ENCODE measurements around the gene JADE1.

The JADE1 gene

DNA sequence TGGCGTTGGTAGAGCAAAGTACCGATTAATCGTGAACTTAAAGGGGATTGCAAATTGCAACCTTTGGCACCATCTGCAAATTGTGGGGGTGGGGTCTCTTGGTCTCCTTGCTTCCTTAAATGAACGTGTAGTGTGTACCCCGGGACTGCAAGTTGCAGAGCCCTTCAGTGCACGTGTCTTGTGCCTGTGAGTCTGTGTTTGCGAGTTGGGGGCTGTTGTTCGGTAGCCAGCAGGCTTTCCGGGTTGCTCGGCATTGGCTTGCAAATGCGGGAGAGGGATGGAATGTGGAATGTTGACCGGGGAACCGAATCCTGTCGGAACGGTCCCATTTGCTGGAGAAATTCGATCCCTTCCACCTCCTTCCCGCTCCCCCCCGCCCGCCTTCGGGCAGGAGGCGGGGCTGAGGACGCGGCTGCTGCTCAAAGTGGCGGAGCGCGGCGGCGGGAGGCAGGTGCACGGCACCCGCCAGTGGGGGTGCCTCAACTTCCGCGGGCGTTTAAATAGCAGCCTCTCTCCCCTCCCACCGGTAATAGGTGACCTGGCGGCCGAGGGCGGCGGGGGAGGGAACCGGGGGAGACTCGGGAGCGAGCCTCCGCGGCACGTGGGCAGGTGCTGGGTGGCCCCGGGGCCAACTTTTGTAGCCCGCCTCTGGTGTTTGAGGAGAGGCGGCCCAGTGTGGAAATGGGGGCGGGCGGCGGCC is 1.5 kb downstream of the JADE1 start:
- peak; percentile 89 for DNase-seq (ENCODE audit: low read depth)

DNA sequence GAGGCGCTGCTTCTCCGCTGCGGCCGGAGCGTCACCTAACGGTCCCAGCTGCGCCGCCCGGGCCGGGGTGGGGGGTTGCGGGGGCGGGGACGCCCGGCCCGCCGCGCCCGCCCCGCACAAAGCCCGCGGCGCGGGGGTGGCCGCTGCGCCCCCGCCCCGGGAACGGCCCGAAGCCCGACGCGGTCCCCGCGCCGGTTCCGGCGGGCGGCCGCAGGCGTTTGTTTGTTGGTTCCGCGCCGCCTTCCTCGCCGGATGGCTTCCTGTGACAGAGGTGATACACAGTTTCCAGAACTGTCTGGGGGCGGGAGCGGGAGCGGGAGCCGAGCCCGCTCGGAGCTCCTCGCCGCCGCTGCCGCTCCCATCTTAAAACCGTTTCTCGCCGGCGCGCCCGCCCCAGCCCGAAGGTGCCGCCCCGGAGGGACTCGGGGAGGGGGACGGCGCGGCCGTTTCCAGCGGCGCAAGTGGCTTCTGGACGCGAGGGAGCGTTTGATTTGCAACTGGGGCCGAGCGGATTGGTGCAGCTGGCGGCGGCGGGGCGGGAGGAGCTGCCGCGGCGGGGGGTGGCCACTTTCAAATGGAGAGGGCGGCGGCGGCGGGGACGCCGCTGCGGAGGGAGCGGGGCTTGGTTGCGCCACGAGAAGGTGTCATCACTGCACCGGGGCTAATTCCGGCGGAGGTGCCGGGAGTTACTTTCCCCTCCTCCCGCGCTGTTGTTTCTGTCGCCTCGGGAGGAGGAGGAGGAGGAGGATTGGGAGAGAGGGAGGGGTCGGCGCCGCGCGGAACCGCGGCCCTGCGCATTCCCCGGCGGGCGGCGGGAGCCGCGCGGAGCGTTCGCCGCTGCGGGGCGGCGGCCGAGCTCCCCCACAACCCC is 2.3 kb downstream of the JADE1 start:
- DNase-seq (ENCODE audit: low read depth), result peak; percentile 94

DNA sequence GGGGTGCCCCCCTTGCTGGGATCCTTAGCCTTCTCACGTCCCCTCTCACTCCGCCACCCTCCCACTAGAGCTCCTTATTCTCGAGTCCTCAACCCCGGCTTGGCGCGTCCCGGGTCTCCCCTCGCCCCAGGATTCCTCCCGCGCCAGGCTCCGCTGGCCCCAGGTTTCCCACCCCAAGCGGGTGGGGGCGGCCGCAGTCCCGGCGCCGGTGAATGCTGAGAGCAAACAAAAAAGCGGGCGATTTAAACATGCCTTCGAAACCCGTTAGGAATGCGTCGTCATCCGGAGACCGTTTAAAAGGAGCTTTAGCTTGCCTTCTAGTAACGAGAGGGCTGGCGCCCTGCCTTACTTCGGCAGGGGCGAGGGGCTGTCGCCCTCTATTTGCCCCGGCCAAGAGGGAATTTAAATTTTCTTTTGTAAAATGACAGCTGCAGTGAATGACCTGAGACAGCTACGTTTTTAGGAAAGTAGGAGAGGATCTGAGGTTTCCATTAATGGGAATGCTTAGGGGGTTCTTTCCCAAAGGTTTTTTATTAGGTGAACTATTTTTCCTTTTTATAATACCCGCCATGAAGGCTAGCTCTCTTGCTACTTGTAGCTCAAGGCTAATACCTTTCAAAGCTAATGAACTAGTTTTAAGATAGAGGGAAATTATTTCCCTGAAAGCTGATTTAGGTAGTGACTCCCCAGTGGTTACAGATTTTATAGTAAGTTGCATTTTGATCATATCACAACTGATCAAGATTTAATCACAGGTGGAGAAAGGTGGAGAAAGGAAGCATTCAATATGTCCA is 3.1 kb downstream of the JADE1 start:
- DNase-seq (ENCODE audit: low read depth), result peak; percentile 86

DNA sequence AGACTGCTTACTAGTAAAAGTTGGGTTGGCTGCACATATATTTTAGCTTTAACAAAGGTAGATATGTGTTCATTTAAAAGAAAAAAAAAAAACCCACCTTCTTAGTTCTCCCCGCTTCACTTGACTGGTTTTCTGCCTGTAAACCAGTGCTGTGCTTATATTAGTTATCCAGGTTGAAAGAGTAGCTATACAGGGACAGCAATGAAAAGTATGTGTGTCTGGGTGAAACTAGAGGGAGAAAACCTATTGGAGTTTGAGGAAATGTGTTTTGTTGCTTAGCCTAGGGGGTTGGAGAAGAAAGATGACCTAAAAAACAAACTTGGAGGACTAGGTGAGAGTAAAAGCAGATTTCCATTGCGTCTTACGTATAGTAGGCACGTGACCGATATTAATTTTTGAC is 4.5 kb downstream of the JADE1 start:
- no peak for DNase-seq (ENCODE audit: low read depth)

DNA sequence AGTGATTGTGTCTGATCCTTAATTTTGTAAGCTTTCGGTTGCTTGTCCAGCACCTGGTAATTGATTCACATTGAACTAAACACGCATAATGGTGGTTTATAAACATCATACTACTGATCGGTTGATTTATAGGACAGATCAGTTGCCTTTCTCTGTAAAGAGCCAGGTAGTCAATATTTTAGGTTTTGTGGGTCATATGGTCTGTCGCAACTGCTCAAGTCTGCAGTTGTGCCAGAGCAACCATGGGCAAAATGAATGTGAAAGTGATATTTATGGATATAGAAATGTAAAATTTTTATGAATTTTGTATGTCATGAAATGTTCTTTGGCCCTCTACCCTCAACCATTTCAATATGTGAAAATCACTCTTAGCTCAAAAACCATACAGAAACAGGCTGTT is 8.9 kb downstream of the JADE1 start:
- DNase-seq (ENCODE audit: low read depth), result no peak

DNA sequence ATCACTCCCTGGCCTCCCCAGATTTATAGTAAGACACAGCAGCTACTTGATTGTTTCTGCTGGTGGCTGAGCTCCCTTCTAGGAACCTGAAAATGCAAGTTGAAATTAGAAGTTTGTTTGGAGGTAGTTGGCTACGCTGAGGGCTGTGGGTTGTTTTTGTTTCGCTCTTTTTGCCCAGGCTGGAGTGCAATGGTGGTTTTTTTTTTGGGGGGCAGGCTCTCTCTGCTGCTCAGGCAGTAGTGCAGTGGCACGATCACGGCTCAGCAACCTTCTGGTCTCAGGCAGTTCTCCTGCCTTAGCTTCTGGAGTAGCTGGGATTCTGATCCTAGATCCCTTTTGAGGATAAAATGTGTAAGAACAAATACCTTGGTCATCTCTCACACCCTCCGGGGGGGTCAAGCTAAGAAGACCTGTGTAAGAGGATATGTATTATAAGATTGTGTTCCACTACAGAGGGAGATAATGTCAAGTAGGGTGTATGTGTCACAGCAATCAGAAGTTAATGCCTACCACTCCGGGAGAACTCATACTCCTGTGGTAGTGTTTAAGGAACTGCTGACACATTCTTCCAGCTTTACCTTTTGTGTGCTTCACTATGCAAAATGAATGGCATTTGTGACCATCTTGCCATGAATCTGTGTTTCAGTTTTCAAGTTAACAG is 9.7 kb downstream of the JADE1 start:
- peak; percentile 42 for DNase-seq (ENCODE audit: low read depth)

DNA sequence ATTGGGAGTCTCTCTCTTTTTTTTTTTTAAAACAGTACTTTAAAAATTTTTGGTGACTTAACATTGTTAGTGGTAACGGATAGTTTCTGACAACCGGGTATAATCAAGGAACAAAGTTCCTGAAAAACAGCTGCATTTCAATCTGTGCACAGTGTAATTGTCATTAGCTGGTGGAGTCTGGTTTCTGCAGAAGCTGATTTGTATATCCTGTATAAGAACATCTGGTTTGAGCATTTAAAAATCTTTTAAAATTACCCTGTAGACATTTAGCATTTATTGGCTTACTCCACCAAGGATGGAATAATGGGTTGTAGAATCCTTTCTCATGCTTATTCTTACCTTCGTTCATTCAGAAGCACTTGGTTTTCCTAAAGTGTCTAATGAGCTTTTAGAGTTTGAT is 11.2 kb downstream of the JADE1 start:
- DNase-seq (ENCODE audit: low read depth), result no peak

DNA sequence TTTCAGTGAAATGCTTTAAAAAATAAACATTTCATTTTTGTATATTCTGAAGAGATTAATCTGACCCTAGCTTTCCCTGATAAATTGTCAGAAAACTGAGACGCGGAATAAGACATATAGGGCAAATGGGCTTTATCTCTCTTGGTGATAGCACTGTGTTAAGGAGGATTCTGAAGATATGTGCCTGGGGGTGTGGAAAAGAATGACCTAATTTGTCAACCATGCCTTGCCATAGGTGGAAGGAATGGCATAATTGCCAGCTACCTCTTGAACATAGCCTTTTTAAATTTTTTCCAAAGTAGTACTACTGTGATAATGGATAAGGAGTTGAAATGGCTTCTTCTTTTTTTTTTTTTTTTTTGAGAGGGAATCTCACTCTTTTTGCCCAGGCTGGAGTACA is 11.7 kb downstream of the JADE1 start:
- DNase-seq (ENCODE audit: low read depth), result no peak

DNA sequence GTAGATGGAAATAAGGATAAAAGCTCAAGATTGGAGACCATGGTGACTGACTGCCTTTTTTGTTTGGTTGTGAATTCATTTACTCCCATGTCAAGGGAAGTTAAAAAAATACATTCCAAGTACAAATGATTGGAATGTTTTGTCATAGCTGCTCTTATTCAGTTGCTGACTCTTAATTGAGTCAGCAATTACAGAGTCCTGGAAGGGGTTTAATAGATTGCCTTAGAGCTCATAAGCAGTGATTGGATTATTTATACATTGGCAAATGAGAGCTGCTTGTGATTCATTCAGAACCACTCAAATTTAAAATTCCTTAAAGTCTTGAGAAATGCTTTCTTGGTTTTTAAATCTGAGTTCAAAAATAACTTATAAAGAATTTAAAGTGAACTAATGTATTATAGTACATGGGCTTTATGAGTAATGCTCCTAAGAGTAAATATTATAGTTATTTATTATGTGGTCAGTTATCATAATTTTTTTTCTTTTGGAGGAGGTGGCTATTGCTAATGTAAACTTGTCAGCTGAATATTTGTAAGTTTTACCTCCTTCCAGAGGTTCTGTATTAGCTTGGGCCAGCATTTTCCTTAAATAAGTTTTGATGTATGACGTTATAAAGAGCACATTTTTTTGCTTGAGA is 13.6 kb downstream of the JADE1 start:
- peak; percentile 98 for DNase-seq (ENCODE audit: low read depth)

DNA sequence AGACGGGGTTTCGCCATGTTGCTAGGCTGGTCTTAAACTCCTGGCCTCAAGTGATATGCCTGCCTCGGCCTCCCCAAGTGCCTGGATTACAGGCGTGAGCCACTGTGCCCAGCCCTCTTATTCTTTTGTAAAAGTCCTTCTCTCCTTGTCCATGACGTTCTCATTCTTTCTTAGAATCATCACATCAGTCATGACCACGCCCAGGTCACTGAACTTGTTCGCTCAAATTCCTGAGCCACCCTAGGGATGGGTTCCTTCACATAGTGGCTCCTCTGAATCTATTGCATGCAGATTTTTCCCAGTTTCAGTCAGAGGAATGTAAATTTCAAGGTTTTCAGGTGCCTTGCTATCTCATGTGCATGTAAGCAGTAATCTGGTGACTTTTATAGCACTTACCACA is 15.7 kb downstream of the JADE1 start:
- peak; percentile 40 for DNase-seq (ENCODE audit: low read depth)

DNA sequence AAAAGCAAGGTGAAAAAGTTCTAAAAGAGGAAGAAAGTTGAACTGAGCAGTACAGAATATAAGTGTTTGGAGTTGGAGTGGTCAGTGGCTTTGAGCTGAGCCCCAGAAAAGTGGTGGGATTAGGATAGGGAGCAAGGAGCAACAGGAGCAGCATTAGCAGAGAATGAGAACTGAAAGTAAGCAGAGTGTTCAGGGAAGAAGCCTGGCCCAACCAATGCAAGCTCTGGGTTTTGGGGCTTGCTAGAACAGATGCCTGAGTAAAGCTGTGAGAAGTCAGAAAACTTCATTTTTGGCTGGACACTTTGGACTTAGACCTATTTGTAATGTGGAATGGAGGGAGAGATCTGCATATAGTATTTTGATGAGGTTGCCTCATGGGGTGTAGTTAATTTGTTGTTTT is 17.8 kb downstream of the JADE1 start:
- no peak for DNase-seq (ENCODE audit: low read depth)

DNA sequence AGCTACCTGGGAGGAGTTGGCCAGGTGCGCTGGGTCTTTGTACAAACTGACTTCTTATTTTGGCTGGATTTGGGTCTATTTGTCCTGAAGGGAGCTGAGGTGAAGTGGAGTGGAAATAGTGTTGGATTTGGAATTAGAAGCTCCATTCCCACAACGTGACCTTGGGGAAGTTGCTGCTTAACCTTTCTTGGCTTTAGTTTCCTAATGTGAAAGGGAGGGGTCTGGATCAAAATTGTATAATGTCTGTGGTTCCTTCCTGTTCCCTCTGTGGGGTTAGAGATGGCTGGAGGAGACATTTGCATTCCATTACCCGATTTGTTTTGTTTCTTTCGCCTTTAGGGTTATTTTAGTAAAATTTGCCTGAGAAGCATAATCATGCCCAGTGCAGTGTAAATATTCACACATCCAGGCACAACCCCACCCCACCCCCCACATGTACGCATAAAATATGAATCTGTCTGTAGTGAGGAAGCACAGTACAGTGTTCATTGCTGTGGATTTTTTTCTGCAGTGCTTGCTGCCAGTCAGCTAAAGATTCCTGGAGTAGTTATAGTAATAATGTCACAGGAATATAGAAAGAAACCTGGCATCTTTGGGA is 21.5 kb downstream of the JADE1 start:
- peak; percentile 40 for DNase-seq (ENCODE audit: low read depth)

DNA sequence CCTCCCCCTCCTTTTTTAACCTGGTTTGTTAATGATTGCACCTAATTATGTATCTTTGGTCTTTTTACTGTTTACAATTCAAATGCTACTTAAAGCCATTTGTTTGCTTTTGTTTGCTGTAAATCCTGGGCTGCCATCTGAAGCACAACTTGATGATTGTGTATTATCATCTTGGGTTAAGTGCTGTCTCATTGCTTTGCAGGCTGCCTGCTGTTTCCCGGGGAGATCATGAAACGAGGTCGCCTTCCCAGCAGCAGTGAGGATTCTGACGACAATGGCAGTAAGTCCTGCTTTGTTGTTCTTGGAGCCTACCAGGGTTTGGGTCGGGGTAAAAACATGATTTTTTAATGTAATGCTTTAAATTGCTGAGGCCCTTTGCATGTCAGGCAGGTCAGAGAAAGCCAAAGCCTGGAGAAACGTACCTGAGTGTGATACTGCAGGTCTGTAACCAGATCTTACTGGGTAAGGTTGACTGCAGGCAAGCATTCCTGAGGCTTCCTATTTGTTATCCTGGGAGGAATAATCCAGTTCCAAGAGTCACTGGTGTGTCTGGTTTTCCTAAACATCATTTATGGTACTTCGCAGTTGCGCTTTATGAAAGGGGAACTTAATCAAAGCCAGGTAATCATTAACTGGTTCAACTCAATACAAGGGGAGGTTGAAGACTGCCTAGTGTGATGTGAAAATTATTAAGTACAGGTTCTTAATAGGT is 22.2 kb downstream of the JADE1 start:
- DNase-seq (ENCODE audit: low read depth), result peak; percentile 41

DNA sequence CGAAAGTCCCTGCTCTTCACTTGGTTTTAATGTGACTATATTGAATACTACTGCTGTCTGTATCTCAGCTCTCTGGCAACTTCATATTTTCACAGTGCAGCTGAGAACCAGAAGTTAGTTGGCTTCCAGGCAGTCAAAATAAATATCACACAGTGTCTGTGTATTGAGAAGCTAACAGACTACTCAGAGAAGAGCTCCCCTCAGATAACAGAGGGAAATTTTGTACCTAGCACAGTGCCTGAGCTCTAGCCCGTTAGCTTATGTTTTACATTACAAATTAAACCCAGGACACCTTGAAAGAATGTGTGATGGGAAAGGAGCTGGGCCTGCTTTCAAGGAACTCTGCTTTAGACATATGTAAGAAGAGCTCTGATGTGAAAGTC is 22.7 kb downstream of the JADE1 start:
- no peak for DNase-seq (ENCODE audit: low read depth)

DNA sequence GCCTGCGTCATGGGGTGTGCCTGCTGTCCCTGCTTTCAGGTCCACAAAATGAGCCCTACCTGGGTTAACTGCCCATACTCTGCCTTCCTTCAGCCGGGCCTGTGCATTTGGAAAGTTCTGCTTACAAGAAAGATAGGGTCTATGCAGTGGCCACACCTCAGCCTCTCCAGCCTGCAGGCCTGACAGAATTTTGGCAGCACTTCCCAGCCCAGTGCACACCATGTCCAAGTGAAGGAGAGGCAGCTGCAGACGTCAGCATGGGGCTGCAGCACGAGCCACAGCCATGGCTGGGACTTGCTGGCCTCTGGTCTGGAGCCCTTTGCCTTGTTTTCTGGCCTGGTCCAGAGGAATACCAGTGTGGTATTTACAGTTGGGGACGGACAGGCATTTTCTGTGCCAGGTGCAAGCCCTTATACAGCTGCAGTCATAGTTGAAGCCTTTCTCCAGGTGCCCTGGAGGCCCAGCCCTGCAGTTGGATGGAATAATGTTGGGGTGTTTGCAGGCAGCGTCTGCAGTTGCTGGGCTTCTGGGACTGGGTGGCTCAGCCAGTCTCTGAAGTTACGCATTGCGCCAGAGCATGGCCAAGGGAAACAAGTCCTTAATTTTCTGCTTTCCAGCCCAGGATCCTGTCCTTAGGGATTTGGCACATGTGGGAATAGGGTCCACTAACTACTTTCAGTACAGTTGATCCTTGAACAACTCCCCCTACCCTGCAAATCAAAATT is 26.2 kb downstream of the JADE1 start:
- DNase-seq (ENCODE audit: low read depth), result no peak

DNA sequence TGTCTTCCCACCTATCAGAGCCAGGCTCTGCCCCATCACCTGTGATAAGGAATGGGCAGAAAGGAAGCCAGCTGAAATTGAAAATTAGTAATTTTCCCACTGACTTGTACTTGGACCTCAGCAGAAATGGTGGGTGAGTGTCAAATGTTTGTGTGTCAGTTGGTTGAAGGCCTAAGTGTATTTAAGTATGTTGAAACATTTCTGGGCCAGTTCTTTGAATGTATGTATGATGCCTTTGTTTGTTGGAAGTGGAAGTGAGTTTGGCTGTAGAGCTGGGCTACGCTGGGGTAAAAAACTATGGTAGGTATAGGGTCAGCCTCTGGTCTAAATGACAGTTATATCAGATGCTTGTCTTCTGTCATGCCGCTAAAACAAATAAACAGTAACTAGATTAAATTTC is 27.7 kb downstream of the JADE1 start:
- DNase-seq (ENCODE audit: low read depth), result no peak

DNA sequence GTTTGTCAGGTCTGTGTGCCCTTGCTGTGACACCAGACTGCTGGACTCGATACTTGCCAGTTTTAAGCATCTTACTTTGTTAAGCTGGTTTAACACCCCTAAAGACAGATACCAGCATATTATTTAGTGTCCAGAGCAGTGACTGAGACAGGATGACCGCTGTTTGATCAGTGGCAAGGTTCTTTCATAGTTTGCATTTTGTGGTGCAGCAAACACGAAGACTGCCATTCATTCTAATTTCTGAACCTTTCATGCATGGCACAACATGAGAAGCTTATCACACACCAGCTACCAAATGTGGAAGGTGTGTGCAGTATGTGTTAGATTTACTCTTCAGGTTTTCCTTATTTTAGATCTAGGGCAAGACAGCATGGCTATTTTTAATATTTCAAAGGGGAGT is 28.2 kb downstream of the JADE1 start:
- DNase-seq (ENCODE audit: low read depth), result no peak

DNA sequence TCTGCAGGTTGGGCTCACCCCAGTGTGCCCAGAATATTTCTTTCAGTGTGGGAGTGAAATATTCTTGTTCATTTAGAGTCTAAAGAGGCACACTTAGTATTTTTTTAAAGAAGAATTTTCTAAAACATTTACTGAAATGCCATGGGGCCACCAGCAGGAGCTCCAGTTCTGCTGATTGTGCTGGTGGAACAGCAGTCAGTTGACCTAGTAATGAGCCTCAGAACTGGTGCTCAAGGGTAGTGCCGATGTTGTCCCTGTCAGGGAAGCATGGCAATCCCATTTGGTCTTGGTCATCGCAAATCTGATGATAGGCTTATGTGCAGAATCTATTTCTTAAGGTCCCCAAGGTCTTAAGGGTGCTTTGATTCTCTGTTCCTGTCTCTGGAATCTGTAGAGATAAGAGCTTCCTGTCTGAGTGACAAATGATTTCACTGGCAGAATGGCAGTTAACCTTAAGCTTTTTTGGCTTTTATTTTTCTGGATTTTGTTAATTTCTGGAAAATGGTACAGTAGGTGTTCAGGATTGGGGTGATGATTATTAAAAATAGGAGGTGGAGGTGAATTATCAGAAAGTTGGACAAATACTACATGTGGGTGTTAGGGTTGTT is 31.3 kb downstream of the JADE1 start:
- no peak for DNase-seq (ENCODE audit: low read depth)

DNA sequence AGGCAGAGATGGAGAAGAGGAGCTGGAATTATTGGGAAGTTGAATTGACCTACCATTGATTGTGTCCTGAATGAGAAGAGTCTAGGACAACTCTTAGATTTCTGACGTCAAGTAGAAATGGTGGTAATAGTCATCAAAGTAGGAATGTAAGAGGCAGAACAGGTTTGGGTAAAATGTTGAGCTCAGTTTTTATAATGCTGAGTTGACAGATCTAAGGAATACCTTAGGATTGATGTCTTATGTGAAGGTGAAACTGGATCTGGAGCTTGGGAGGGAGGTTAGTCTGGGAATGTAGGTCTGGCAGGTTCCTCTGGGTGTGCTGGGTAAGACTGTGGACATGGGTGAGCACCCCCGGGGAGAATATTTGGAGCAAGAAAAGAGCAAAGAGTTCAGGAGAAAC is 31.9 kb downstream of the JADE1 start:
- no peak for DNase-seq (ENCODE audit: low read depth)

DNA sequence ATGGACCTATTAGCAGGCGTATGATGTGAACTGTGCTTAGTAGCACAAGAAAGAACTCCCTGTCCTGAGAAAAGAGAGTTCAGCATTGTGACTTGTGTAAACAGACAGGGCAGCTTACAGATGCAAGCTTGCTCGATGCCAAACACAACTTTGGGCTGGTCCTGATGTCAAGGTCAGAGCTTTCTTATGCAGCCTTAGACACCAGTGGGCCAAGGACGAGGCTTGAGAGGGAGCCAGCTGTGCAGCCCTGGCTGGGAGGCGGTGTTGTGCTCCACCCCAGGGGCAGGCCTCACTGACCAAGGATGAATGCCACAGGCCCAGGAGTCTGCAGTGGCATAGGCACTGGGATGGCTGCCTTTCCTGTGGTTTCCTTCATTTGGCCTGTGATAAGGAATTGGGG is 35.4 kb downstream of the JADE1 start:
- DNase-seq (ENCODE audit: low read depth), result no peak
